GM18519 (cell line): ENCODE measurements around the gene SHBG.
"Not testable (repeated sequence)": the region's sequence is repeated elsewhere in the genome, so short reads cannot be mapped to it uniquely, and the experiment has no call there.

Source experiments
- ATAC-seq: cut with Tn5 transposase; IDR thresholded peaks from one replicate; pipeline ENCODE4 v1.9.1; 2021; ENCODE audit warnings: mild to moderate bottlenecking, moderate library complexity; ENCODE audit not compliant: unreplicated experiment, low FRiP score

SHBG gene

DNA sequence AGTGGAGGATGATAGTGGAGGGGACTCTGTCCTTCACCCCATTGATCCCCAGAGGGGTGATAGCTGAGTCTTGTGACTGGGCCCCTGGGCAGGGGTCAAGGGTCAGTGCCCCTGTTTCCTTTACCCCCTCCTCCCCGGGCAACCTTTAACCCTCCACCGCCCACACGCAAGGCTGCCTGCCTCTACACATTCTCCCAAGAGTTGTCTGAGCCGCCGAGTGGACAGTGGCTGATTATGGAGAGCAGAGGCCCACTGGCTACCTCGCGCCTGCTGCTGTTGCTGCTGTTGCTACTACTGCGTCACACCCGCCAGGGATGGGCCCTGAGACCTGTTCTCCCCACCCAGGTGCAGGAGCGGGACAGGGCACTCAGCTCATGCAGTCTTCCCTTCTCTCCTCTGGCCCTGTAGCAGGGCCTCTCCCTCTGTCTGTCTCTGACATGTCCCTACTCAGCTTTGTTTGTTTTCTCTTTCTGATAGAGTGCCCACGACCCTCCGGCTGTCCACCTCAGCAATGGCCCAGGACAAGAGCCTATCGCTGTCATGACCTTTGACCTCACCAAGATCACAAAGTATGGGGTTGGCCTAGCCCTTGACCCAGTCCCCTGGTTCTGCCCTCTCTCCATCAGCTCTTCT lies at the start of gene SHBG:
Gene SHBG (plus strand): TSS at position 197 of the 633 bp plus-strand sequence. CDS start 38 bp downstream, at position 235.
- no peak for ATAC-seq

DNA sequence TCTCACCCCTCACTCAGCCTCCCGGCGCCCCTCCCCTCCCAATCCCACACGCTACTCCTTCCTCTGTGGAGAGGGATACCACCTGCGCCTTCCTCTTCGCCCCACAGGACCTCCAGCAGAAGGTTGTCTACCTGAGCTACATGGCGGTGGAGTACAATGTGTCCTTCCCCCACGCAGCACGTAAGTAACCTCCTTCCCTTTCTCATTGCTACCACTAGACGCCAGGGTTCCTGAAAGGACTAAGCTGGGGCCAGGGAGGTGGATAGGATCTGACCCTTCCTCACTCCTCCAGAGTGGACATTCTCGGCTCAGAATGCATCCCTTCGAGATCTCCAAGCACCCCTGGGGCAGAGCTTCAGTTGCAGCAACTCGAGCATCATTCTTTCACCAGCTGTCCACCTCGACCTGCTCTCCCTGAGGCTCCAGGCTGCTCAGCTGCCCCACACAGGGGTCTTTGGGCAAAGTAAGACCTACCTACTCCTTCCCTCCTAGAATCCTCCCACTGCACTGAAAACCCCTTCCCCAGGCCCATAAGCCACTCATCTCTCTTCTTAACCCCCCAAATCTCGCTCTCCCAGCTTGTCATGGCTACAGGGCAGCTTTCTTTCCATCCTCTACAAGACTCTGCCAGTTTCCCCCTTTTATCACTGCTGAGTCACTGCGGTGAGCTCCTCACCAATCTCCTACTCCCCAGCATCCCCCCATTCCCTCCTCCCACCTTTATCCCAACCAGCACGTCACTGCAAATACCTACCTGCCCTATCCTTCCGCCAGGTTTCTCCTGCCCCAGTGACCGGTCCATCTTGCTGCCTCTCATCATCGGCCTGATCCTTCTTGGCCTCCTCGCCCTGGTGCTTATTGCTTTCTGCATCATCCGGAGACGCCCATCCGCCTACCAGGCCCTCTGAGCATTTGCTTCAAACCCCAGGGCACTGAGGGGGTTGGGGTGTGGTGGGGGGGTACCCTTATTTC lies 49.0 kb upstream of the SHBG start:
- no peak for ATAC-seq

DNA sequence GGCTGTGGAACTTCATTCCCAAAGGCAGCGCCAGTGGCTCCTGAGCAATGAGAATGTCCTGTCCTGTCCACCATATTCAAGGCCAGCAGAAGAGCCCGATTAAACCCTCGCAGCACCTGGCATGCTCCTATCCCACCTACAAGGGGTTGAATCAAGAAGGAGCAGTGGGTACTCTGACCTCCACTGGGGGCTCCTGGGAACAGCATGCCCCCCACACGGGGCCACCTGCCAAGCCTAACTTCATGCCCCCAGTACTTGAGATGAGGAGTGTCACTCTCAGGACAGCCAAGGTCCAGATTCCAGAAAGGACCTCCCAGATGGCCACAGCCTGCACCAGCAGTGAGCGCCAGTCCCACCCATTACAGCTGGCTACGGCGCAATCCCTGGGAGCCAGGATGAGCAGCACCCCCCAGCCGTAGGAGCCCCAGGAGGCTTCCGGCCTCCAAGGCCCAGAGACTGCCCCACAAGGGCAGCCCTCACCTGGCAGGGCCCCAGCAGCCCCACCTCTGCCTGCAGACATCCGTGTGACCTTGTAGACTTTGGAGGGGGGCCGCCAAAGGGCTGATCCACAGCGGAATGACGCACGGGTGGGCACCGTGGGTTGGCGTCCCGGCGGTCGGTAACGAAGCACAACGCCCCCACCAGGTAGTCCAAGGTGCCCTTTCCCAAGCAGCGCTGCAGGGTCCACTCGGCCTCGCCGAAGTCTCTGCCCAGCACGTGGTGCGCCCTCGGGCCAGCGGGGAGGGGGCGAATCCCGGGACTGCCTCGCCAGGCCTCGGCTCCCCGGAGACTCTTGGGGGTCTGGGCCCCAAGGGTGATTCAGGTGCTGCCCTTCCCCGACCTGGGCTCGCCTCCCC lies 47.3 kb upstream of the SHBG start:
- no peak for ATAC-seq

DNA sequence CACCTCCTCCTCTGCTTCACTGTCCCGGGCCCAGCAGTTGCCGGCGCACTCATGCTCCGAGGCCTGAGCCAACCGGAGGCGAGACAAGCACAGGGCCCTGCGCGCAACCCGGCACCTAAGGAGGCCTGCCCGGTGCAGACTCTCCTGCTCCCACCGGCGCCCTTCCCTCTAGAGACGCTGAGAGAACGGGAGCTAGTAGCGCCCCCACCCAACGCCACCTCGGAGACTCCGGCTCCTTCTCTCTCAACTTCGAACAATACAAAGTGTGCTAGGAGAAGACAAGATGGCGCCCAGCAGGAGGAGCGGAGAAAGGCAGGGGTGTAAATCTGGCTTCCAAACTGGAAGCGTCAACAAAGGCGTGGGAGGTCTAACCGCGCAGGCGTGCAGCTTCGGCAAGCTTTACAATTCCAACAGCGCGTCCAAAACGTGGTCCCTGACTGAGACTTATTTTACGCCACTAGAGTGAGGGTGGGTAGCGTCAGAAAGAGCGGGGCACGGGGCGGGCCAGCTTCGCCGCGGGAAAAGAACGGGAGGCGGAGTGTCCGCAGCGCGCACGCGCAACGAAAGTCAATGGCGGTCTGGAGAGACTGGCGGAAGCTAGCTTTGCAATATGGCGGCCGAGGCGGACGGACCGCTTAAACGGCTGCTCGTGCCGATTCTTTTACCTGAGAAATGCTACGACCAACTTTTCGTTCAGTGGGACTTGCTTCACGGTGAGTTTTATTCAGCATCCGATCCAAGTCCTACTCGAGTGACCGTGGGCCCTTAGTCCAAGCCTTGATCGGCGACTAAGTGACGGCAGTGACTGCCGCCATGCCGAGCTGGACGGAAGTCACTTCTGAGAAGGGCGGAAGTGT lies 46.5 kb upstream of the SHBG start, which contains the start of gene MPDU1:
Gene MPDU1 (plus strand): TSS at position 600 of the 857 bp plus-strand sequence. CDS start 11 bp downstream, at position 611.
- peak; percentile 38 for ATAC-seq

DNA sequence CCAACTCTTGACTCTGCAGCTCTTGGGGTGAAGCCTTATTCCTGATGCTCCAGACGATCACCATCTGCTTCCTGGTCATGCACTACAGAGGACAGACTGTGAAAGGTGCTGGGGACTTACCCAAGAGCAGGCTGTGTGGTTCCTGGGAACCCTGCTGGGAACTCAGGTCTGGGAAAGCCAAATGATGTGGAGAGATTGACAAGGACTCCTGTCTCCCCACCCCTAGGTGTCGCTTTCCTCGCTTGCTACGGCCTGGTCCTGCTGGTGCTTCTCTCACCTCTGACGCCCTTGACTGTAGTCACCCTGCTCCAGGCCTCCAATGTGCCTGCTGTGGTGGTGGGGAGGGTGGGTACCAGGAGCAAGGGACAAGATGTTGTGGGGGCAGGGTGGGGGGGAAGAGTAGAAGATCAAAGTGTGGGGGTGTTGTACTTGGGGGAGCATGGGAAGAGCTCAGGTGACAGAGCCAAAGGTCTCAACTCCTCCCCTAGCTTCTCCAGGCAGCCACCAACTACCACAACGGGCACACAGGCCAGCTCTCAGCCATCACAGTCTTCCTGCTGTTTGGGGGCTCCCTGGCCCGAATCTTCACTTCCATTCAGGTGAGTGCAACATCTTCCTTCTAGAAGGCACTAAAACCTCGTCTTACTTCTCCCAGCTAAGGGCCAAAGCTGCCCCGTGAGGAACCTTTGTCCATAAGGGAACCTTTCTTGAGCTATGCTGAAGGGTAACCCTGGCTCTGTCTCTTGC lies 43.1 kb upstream of the SHBG start:
- ATAC-seq: no peak

DNA sequence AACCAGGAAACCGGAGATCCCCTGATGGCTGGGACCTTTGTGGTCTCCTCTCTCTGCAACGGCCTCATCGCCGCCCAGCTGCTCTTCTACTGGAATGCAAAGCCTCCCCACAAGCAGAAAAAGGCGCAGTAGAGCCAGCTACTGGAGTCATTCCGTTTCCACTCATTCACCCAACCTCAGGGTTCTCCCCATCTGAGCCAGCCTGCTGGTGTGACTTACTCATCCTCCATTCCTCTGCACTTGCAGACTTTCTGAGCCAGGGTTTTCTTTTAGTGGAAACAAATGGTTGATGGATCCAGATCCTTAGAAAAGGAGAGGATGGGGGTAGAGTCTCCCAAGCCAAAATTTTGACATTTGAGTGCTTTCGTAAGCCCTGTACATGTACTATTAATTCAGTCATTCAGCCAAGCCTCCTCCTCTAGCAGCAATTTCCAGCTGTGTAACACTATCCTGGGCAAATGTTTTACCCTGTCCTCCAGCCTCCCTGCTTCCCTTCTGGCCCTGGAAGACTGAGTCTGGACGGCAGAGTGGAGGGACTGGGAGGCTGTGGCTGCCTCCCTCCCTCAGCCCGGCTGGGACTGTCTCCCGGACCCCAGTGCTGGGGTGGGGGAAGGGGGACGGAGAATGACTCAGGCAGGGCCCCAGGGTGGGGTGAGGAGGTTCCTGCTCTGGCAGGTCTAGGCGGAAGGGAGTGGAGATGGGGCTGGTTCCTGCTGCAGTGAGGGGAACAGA lies 42.3 kb upstream of the SHBG start:
- ATAC-seq: no peak

DNA sequence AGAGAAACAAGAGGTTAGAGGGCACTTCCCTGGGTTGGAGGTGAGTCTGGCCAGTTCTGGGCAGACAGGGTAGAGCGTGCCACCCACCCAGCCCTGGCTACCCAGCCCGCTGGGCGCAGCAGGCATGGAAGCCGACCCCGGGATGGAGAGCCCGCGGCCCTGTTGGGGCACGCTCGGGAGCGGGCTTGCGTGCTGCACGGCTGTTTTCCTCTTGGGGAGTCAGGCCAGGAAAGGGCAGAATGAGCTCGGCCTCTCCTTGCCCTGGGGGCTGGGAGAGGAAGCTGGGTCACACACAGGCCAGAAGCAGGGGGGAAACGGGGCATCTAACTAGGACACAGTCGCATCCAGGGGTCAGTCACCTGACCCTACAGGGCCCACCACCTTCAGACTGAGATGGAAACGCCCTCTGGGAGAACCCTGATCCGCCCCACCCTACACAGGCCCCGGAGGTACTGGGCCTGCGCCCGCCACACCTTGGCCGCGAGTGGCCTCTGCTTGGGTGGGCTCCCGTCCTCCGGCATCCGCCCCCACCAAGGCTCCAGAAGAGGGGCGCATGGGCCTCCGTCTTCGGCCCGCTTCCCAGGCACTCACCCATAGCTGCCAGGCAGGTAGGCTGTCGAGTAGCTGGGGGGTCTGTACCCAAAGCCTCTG lies 41.3 kb upstream of the SHBG start:
- ATAC-seq: no peak

DNA sequence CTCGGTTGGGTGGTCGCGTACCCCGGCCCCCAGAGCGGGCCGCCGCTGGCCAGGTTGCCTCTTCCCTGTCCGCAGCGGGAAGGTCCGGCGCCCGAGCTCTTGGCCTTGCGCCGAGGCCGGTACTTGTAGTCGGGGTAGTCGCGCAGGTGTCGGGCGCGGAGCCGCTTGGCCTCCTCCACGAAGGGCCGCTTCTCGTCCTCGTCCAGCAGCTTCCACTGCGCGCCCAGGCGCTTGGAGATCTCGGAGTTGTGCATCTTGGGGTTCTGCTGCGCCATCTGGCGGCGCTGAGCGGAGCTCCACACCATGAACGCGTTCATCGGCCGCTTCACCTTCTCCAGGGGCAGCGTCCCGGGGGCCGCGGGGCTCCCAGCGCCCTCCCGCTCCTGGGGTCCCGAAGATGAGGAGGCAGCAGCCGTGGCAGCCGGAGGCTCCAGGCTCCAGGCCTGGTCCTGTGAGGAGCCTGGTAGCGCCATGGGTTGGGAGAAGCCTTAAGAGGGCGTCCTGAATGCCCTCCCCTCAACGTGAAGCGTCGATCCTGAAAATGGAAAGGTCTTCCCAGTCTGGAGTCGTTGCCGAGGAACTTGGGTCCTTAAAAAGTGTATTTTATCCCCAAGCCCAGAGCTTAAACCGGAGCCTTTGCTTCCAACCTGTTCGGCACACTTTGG lies 40.6 kb upstream of the SHBG start:
- ATAC-seq: no peak

- no peak for ATAC-seq
Measured at GRCh38 chr17:7589891-7590691, 39.8 kb upstream of the SHBG start, which contains the start of gene SOX15. Gene SOX15, minus strand, starts transcription at chr17:7590094. Its CDS starts 418 bp downstream, at chr17:7589676.

- no peak for ATAC-seq
Measured at GRCh38 chr17:7590743-7591142, 39.2 kb upstream of the SHBG start.

- no peak for ATAC-seq
Measured at GRCh38 chr17:7591596-7591995, 38.3 kb upstream of the SHBG start.

DNA sequence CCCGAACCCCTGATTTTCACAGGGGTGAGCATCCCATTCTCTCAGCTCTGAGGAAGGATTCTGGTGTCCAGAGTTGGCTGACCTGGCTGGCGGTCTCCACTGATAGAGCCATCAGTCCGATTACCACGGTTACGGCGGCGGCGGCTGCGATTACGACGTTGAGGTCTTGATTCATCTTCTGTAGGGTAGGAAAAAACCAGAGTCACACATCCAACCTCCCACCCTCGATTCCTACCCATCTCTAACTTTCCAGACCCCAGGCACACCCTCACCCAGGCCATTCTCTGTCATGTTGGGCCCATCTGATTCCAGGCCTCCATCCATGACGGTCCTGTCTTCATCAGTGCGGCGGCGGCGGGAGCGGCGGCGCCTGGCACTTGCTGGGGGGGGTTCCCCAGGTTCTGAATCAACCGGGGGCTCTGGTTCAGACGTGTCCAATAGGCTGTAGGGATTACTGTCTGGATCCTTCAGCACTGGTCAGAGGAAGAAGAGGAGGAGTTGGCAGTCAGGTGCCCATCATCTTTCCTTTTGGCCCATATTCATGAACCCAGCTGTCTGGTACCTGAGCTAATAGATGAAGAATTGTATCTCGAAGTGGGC lies 37.4 kb upstream of the SHBG start:
- no peak for ATAC-seq

GRCh38 chr17:7593296-7593695 lies 36.6 kb upstream of the SHBG start:
- no peak for ATAC-seq

DNA sequence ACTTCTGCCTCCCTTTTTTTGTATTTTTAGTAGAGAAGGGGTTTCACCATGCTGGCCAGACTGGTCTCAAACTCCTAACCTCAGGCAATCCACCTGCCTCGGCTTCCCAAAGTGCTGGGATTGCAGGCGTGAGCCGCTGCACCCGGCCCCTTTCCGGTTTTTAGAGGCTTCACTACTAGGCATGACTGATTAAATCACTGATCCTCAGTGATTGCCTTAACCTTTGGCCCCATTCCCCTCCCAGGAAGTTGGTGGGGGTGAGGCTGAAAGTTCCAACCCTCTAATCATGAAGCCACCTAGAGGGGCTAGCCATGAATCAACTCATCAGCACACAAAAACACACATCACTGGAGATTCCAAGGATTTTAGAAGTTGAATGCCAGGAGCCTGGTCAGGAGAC lies 32.4 kb upstream of the SHBG start:
- not testable (repeated sequence) for ATAC-seq

DNA sequence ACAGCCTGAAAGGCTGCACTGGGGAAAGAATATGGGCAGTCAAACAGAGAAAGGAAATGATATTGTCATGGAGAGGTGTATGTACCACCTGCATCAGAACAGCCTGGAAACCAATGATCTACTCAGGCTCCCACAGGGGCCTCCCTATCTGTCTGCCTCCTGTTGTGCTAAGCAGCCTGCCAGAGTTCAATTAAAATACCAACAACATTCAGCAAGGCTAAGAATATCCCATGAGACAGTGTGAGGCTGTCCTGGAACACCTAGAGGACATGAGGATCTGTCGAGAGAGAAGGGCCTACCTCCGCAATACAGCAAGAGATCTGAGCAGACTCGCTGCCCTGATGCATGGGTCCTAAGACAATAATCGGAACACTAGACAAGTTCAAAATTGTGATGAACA lies 23.7 kb upstream of the SHBG start:
- no peak for ATAC-seq

- no peak for ATAC-seq
Measured at GRCh38 chr17:7610641-7611040, 19.3 kb upstream of the SHBG start.
